ENCODE measurements around the gene YPEL3.

The YPEL3 gene

DNA sequence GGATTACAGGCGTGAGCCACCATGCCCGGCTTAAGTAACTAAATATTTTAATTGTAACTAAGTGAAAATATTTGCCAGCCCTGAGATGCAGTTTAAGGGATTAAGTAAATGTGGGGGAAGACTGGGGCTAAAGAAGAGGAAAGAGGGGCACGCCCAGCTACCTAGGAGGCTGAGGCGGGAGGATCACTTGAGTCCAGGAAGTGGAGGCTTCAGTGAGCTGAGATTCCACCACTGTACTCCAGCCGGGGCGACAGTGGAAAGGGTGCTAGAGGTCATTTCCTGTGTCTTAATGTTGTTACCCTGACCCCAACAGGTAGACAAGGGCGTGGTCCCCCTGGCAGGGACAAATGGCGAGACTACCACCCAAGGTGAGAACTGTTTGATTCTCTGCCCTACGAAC lies 27.7 kb downstream of the YPEL3 start:
- no peak for DNase-seq

DNA sequence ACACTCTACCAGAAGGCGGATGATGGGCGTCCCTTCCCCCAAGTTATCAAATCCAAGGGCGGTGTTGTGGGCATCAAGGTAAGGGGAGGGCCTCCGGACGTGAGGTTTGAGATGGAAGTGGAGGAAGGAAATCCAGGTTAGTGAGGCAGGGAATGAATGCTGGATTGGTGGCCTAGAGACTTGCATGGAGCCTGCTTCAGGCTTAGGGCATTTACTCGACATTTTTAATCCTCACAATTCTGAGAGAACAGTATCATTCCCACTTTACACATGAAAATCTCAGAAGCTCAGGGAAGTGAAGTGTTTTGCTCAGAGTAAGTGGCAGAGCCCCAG lies 28.5 kb downstream of the YPEL3 start:
- no peak for DNase-seq

DNA sequence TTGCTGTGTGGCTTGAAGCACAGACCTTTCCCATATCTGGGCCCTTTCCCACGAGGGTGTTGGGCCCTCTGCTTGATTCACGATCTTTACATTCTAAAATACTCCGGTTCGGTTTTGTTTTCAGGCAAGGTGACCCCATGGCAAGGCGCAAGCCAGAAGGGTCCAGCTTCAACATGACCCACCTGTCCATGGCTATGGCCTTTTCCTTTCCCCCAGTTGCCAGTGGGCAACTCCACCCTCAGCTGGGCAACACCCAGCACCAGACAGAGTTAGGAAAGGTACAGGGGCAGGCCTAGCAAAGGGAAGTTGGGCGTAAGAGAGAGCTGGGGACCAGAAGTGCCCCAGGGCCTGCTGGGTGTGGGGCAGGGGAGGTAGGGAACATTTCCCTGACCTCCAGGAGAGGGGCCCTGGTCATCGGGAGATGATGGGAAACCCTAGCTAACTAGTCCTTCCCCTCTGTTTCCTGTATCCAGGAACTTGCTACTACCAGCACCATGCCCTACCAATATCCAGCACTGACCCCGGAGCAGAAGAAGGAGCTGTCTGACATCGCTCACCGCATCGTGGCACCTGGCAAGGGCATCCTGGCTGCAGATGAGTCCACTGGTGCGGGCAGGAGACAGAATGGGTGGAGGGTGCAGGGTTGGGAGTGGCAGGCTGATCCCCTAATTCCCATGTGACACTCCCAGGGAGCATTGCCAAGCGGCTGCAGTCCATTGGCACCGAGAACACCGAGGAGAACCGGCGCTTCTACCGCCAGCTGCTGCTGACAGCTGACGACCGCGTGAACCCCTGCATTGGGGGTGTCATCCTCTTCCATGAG lies 29.0 kb downstream of the YPEL3 start:
- no peak for DNase-seq

- peak; percentile 31 for DNase-seq
Measured at GRCh38 chr16:30065943-30066760, 29.9 kb downstream of the YPEL3 start.

- peak; percentile 93 for DNase-seq
Measured at GRCh38 chr16:30065102-30065942, 30.7 kb downstream of the YPEL3 start, which contains the start of gene ALDOA. Gene ALDOA (plus strand): TSS chr16:30065760. CDS start chr16:30066898, 1,138 bp downstream.

DNA sequence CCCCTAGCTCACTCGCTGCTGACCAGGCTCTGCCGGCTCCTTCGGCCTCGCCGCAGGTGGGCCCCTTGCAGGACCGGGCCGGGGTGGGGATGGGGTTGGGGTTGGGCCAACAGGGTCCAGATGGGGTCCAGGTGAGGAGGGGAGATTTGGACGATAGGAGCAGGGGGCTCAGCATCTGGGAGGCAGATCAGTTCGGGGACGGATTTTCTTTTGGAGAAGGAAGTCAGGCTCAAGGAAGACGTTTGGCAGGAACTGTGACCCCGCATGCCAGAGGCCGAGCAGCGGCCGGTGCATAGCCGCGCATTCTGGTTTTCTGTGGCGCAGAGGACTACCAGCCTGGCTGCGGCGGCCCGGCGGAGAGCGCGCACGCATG lies 31.3 kb downstream of the YPEL3 start:
- DNase-seq: no peak

DNA sequence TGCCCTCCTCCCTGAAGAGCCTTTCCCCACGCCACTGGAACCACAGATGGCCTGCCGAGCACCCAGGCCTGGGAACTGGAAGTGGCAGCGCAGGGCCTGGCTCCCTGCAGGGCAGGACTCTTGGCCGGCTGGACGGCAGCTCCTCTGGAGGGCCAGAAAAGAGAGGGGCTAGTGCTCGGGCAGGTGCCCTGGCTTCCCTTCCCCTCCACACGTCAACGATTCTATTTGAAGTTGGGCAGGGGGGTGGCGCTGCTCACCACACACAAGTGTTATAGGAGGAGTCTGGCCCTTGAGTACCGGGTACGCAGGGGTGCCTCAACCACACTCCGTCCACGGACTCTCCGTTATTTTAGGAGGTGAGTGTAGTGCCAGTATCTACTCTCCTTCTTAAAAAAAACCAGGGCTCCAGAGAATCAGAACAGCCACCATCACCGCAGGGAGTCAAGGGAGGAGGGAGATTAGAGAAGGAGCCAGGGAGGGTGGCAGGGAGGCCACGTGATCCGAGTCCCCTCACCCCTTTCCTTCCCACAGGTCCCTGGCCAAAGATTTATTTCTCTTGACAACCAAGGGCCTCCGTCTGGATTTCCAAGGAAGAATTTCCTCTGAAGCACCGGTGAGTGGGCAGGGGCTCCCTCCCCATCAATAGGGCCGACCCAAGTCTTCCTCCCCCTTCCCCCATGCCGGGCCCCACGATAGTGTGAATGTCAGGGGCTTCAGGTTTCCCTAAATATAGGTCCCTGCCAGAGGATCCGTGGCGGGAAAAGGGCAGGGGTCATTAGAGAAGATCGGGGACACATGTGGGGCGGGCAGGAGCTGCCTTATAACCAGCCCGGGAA lies 31.9 kb downstream of the YPEL3 start:
- peak; percentile 63 for DNase-seq

GRCh38 chr16:30063278-30063892 lies 32.6 kb downstream of the YPEL3 start:
- DNase-seq: no peak

GRCh38 chr16:30060836-30061554 lies 35.0 kb downstream of the YPEL3 start:
- DNase-seq: no peak

- DNase-seq: no peak
Measured at GRCh38 chr16:30060346-30060745, 35.7 kb downstream of the YPEL3 start.

DNA sequence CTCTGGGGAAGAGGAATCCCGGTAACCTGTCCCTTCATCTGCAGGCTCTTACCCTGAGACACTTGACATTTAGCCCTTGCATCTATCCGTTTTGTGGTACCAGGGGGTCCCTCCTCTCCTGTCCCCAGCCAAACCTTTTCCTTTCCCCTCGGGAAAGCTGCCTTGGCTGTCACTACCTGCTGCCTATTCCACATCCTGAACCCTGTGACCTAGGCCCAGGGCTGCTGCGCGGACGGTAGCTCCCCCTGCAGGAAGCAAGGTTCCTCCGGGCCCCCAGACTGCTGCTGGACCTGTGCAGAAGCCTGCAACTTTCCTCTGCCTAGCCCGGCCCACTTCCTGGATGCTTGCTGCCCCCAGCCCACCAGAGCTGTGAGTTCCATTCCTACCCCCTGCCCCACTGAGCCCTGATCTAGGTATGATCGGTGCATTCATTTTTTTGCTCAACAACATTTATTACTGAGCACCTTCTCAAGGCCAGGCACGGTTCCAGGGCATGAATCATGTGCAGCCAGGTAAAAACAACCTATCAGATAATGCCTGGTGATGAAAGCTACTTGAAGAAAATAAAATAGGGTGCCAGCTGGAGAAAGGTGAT lies 41.0 kb downstream of the YPEL3 start:
- DNase-seq: no peak

- no peak for DNase-seq
Measured at GRCh38 chr16:30054451-30054850, 41.6 kb downstream of the YPEL3 start.

- DNase-seq: no peak
Measured at GRCh38 chr16:30053376-30054015, 42.5 kb downstream of the YPEL3 start.

GRCh38 chr16:30052671-30053372 lies 43.2 kb downstream of the YPEL3 start:
- peak; percentile 82 for DNase-seq

DNA sequence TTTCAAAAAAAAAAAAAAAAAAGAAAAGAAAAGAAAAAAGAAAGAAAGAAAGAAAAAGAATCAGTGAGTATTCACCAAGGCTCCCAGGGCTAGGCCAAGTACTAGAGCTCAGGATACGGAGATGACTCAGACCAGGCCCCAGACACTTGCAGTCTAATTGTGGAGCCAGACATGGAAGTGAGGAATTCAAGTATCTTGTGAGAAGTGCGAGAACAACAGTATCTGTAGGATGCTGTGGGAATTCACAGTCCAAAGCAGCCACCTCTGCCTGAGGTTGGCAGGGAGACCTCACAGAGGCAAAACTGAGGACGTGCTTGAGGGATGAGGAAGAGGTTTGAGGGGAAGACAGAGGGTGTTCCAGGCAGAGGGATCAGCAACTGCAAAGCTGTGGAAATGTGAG lies 44.5 kb downstream of the YPEL3 start:
- DNase-seq: no peak

- no peak for DNase-seq
Measured at GRCh38 chr16:30049871-30050270, 46.1 kb downstream of the YPEL3 start.

GRCh38 chr16:30046588-30046987 lies 49.4 kb downstream of the YPEL3 start:
- no peak for DNase-seq

GRCh38 chr16:30046178-30046577 lies 49.8 kb downstream of the YPEL3 start:
- DNase-seq: no peak

Data from activated CD4-positive, alpha-beta T cell treated with anti-CD3 and anti-CD28 coated beads for 1 hour (primary cell).